Endothelial cell of umbilical vein (primary cell): Measurements from ENCODE around the gene GNA12. TPM values are rescaled to one million over a fixed set of nuclear protein-coding genes. Genes with fewer than 3 reads are reported as not detected.

Experiments
- BruUV-seq: library from RNA; stranded (reverse); fragments of 400-500 nt; replicated peaks from 2 replicates; lab custom pipeline; 2021; lab: Mats Ljungman, UMichigan
- CTCF ChIA-PET: fragments of 300-600, 350-600 bp; sonication (Branson Sonifier 250); formaldehyde crosslinking; loops from one replicate; lab custom pipeline; 2021; ENCODE audit warnings: antibody characterized with exemption, inconsistent platforms; lab: Charles Lee
- POLR2A ChIA-PET: fragments of 300-600, 350-600 bp; sonication (Branson Sonifier 250); formaldehyde crosslinking; loops from one replicate; lab custom pipeline; 2021; ENCODE audit warnings: antibody characterized with exemption, inconsistent platforms; lab: Charles Lee
- DNase-seq: peaks from one replicate; pipeline ENCODE4 v3.0.0-alpha.2; 2011; ENCODE audit warnings: low read depth, low spot score
- FAIRE-seq: peaks from 2 replicates; lab custom pipeline; 2011; peaks lifted over from hg19 to GRCh38; lab: Jason Lieb, UNC
- H2AFZ ChIP-seq: 2 replicates; pipeline ENCODE4 v1.6.0; 2012; ENCODE audit warnings: low read depth, low read length, control low read depth, inconsistent platforms
- H3K27ac ChIP-seq: 2 replicates; pipeline ENCODE4 v1.5.1; 2011; ENCODE audit warnings: low read depth, mild to moderate bottlenecking, control low read depth, low read length, moderate library complexity; ENCODE audit not compliant: insufficient read depth
- H3K27me3 ChIP-seq, 2 experiments: 2 replicates each; pipeline versions ENCODE4 v1.6.0 to v1.6.1; 2011; ENCODE audit warnings: low read length in 2 of 2, mixed read lengths in 1 of 2; ENCODE audit not compliant: control insufficient read depth in 2 of 2, insufficient read depth in 2 of 2
- H3K36me3 ChIP-seq, 2 experiments: 2 replicates in 1 of 2; 3 replicates in 1 of 2; pipeline ENCODE4 v1.5.1; 2011; ENCODE audit warnings: low read length in 2 of 2, mild to moderate bottlenecking in 1 of 2, moderate library complexity in 1 of 2; ENCODE audit not compliant: control insufficient read depth in 2 of 2, insufficient read depth in 2 of 2; ENCODE audit errors: extremely low read depth in 1 of 2
- H3K4me1 ChIP-seq: 3 replicates; pipeline ENCODE4 v1.5.1; 2011; ENCODE audit warnings: mild to moderate bottlenecking, low read length; ENCODE audit not compliant: control insufficient read depth, insufficient read depth; ENCODE audit errors: extremely low read depth
- H3K4me2 ChIP-seq: 2 replicates; pipeline ENCODE4 v1.6.1; 2011; ENCODE audit warnings: low read length, control low read depth, mixed read lengths; ENCODE audit not compliant: insufficient read depth
- H3K4me3 ChIP-seq, 3 experiments: fragments of 200-600 bp in 1 of 3; sonication (generic), shearing (Covaris generic) in 1 of 3; replicated peaks in 1 of 3; 2 replicates each; pipeline ENCODE4 v1.5.1; 2011 to 2016; ENCODE audit warnings: control low read depth in 3 of 3, low read length in 3 of 3, mild to moderate bottlenecking in 2 of 3, inconsistent platforms in 1 of 3, low read depth in 1 of 3, moderate library complexity in 1 of 3; ENCODE audit not compliant: insufficient read depth in 1 of 3
- H3K79me2 ChIP-seq: 2 replicates; pipeline ENCODE4 v1.6.0; 2012; ENCODE audit warnings: low read length, inconsistent platforms; ENCODE audit not compliant: control insufficient read depth, insufficient read depth
- H3K9ac ChIP-seq: replicated peaks from 2 replicates; pipeline ENCODE3; 2011; ENCODE audit warnings: low read length, control low read depth; ENCODE audit not compliant: insufficient read depth; ENCODE audit errors: extremely low read depth
- H3K9me1 ChIP-seq: replicated peaks from 3 replicates; pipeline ENCODE4 v1.6.0; 2011; ENCODE audit warnings: mild to moderate bottlenecking, low read length; ENCODE audit not compliant: control insufficient read depth, insufficient read depth; ENCODE audit errors: extremely low read depth
- H3K9me3 ChIP-seq: replicated peaks from 2 replicates; pipeline ENCODE4 v1.5.1; 2012; ENCODE audit warnings: low read length, inconsistent platforms; ENCODE audit not compliant: control insufficient read depth, insufficient read depth
- H4K20me1 ChIP-seq: replicated peaks from 2 replicates; pipeline ENCODE3; 2011; ENCODE audit warnings: mild to moderate bottlenecking, low read length; ENCODE audit not compliant: control insufficient read depth, insufficient read depth; ENCODE audit errors: extremely low read depth
- CTCF ChIP-seq, 2 donors: IDR thresholded peaks; 1 replicate in 1 of 2; 2 replicates in 1 of 2; pipeline ENCODE4 v1.5.1; 2011; ENCODE audit warnings: low read length in 2 of 2, mild to moderate bottlenecking in 2 of 2, moderate library complexity in 2 of 2, control low read depth in 1 of 2, inconsistent platforms in 1 of 2, low read depth in 1 of 2; ENCODE audit not compliant: insufficient read depth in 1 of 2; ENCODE audit errors: extremely low read depth in 1 of 2
- EZH2 ChIP-seq: IDR thresholded peaks from 2 replicates; pipeline ENCODE4 v1.6.1; 2012; ENCODE audit warnings: borderline replicate concordance, low read depth, mild to moderate bottlenecking, moderate library complexity, low read length, inconsistent platforms; ENCODE audit not compliant: severe bottlenecking
- FOS ChIP-seq: IDR thresholded peaks from 2 replicates; pipeline ENCODE4 v1.6.1; 2011; ENCODE audit warnings: mild to moderate bottlenecking, low read length, moderate library complexity, borderline replicate concordance; ENCODE audit not compliant: insufficient read depth
- GATA2 ChIP-seq: IDR thresholded peaks from 2 replicates; pipeline ENCODE4 v1.7.0; 2011; ENCODE audit warnings: low read depth, mild to moderate bottlenecking, moderate library complexity, mixed read lengths, low read length; ENCODE audit not compliant: insufficient read length, insufficient read depth
- JUN ChIP-seq: IDR thresholded peaks from 2 replicates; pipeline ENCODE4 v1.6.1; 2011; ENCODE audit warnings: borderline replicate concordance, low read depth; ENCODE audit not compliant: insufficient read length, insufficient read depth
- MAX ChIP-seq: IDR thresholded peaks from 2 replicates; pipeline ENCODE4 v1.6.1; 2011; ENCODE audit not compliant: insufficient read depth, insufficient read length
- MYC ChIP-seq: IDR thresholded peaks from one replicate; pipeline ENCODE4 v1.6.1; 2011; ENCODE audit warnings: mild to moderate bottlenecking, low read depth, low read length
- POLR2A ChIP-seq: IDR thresholded peaks from 2 replicates; pipeline ENCODE4 v1.6.1; 2012; ENCODE audit warnings: low read depth, mild to moderate bottlenecking, control low read depth, low read length
- POLR2AphosphoS5 ChIP-seq: IDR thresholded peaks from 2 replicates; pipeline ENCODE4 v1.6.1; 2012; ENCODE audit warnings: low read depth, mild to moderate bottlenecking, control low read depth, low read length, moderate library complexity; ENCODE audit not compliant: insufficient read depth
- dilution Hi-C: fragments of 300-500 bp; cut with MboI; formaldehyde crosslinking; loops from one replicate; pipeline ENCODE4 v1.15.0; 2019; ENCODE audit warnings: low sequenced_read_pairs; ENCODE audit not compliant: extremely low pct_ligation_motif_present
- intact Hi-C: fragments of 100-400 bp; cut with micrococcal nuclease; formaldehyde crosslinking; loops from one replicate; pipeline ENCODE4 v1.10.0; 2022
- polyA plus RNA-seq, 4 experiments: library from polyadenylated mRNA; depleted of rRNA in 3 of 4; stranded (reverse) in 3 of 4; unstranded in 1 of 4; fragments of >200 nt; gene quantifications; 2 replicates each; pipeline versions ENCODE4 v1.2.1 to v1.2.3, GENCODE V29; 2011 to 2012; ENCODE audit warnings: missing spikeins in 1 of 4
- total RNA-seq: library from RNA; stranded (reverse); gene quantifications from 2 replicates; pipeline ENCODE4 v1.2.3, GENCODE V29; 2021

Gene GNA12
- total and polyA plus RNA-seq, 2 donors (not counting 3 experiments of a cell fraction or from before 2014, with no cell fraction given) = 63.0 to 75.1 TPM

DNA sequence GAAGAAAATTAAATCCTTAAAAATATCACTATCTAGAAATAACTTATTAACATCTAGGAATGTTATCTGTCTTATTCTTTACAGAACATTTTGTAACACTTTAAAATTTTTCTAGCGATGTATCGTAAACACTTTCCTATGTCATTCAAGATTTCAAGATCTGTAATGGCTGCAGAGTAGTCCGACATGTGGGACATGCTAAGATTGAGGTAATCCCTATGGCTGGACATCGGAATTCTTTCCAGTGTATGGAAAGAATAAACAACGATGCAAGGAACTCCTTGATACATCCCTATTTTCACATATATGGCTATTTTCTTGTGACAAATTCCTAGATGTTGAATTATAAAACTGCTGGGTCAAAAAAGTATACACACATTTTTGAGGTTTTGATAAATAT is 37.5 kb downstream of the GNA12 start:
- BruUV-seq = no TSS peak
- no peak overlapping the region for H3K9ac ChIP-seq
- no peaks in the 10 kb centered on the region for H3K9me1 ChIP-seq
- H3K27me3 ChIP-seq = no peaks in the 10 kb centered on the region
- ChIA-PET CTCF (no interaction called here), POLR2A (no interaction called here)
- peaks cover 19% of the 10 kb centered on the region for H3K4me1 ChIP-seq
- H3K4me2 ChIP-seq = no peak overlapping the region
- H3K79me2 ChIP-seq = peaks cover 46% of the 10 kb centered on the region
- H3K27ac ChIP-seq = no peak overlapping the region
- H3K4me3 ChIP-seq = no peak overlapping the region
- peaks cover 2% of the 10 kb centered on the region for H4K20me1 ChIP-seq
- FAIRE-seq (no peak), DNase-seq (no peak)
- no peaks in the 10 kb centered on the region for H3K9me3 ChIP-seq
- intact Hi-C loops = no loop called here
- H2AFZ ChIP-seq = no peak overlapping the region
- no peaks in the 10 kb centered on the region for H3K36me3 ChIP-seq
- dilution Hi-C loops = no loop called here
- TF ChIP-seq JUN (no peak), EZH2 (no peak), POLR2AphosphoS5 (no peak), CTCF (IDR thresholded peaks at IDR 0.05; ENCODE audit: extremely low read depth in 1 of 2, insufficient read depth in 1 of 2, low read depth in 1 of 2, low read length in 2 of 2) (no peak), FOS (no peak), MYC (no peak), POLR2A (no peak), GATA2 (no peak), MAX (no peak)
